GM21423 (cell line): ENCODE data around the gene MUC13.
A peak's percentile ranks its signal among the peaks of the same experiment; 100 is the strongest.

ENCODE experiments used
- ATAC-seq: cut with Tn5 transposase; IDR thresholded peaks from one replicate; pipeline ENCODE4 v1.9.1; 2021; ENCODE audit warnings: mild to moderate bottlenecking, moderate library complexity; ENCODE audit not compliant: unreplicated experiment

MUC13 gene

DNA sequence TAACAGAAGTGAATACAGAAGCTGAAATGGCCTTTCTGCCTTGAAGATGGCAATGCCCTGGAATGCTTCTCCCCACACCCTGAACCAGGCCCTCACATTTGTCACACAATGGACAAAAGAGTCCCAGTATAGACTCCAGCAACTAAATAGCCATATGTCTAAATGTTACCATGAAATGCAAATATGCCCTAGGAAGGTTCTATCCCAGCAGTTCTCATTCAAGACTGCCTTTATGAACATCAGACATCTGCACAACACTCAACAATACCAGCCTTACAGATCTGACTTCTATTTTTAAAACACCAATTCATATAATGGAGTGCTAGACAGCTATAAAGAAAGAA is 55.2 kb downstream of the MUC13 start:
- peak; percentile 13 for ATAC-seq

DNA sequence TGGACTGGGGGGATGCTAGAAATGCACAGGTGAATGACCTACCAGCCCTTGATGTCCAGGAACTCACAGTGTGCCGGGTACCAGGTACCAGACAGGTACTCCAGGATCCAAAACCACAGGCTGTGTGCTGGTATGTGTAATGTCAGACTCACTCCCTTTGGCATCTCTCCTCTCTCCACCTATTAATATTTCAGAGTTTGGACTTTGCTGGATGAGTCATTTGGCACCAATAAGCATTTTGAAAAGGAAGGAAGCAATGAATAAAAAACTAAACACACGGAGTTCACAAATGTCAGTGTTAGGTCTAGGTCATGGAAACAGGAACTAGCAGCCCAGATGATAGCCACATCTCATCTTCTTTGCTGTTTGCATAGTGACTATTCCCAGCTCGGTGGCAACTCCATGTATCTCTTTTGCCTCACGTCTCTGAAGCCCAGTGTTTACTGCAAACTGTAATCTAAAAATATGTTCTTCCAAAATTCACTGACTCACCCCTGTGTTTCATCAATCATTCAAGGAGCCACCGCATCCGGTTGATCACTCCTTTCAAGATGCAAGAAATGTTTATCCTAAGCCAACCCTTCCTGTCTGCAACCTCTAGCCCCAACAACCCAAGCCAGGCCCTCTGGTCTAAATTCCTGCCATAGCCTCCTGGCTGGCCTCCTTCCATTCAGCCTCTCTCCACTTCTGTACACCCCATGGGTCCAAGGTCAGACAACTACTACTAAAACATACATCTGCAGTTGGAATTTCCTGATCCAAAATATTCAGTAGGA is 55.8 kb downstream of the MUC13 start:
- peak; percentile 53 for ATAC-seq

DNA sequence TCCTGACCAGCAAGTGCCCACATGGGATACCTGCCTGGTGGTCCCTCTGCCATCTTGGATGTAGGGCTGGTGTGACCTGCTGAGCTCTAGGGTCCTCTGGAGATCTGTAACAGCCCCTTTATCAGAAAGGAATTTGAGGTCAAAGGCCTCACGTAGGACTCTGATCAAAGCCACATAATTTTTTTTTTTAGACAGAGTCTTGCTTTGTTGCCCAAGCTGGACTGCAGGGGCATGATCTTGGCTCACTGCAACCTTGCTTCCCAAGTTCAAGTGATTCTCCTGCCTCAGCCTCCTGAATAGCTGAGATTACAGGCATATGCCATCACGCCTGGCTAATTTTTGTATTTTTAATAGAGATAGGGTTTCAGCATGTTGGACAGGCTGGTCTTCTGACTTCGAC is 56.9 kb downstream of the MUC13 start:
- no peak for ATAC-seq

DNA sequence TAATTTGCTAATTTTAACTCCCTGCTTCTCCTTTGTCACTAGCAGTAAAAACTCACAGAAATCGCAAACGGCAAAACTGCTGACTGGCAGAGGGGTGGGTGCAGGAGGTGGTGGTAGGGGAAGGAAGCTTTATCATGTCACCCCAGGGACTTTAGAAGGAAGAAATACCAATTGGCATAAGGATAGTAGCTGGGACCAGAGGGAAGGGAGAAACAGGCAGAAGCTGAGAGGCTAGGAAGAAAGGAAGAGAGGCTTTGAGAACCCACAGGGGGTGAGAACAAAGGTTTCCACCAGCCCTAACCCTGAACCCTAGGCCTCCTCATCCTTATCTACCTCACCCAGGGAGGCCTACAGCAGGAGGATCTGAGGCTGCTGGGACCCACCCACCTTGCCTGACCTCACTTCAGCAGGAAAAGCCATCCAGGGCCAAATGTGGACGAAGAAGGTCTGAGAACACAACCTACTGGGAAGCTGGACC is 58.1 kb downstream of the MUC13 start:
- no peak for ATAC-seq

DNA sequence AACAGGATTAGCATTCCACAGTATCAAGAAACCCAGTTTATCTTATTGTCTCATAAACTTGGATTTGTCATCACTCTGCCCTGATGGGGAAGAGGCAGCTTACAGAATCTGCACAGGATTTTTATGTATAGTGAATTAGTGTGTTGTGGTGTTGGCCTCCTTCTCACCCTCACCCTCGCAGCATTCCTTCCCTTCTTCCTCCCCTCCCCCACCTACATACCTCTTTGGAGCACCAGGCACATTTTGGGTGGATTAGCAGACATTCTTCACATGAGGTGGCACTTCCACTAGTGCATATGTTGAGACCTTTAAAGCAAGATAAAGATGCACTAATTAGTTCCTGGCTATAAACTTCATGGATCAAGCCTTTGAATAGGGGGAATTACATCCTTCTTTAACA is 61.3 kb downstream of the MUC13 start:
- no peak for ATAC-seq

DNA sequence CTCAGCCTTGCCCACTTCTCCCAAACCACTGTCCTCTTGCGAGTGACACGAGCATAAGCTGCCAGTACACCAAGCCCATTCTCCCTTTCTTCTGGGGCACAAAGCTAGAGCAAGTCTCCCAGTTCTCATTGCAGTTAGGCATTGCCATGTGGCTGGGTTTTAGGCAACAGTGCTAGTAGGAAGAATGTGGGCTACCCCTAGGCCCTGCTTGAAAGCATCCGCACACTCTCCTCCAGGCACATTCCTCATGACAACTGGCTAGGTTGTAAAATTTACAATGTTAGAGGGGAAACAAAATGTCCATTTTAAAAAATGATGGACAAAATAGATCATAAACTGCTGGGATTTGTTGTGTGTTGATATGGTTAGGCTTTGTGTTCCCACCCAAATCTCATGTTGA is 67.0 kb downstream of the MUC13 start:
- ATAC-seq = no peak

DNA sequence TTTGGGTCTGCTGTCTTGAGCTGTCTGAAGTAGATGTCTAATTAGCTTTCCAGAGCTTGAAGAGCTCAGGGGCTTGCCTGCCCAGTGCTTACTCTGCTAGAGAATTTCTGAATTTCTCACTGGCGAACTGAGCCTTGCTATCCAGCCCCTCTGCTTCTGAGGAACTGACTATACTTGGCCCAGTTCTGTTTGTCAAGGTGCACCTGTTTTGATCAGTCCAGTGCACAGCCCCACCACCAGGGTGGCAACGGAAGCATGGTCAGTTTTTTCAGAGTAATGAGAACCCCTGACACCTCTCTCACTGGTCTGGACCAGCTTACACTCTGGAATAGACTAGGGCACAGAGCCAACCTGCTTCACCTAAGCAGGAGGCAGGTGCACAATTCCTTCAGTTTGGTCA is 72.5 kb downstream of the MUC13 start:
- ATAC-seq = no peak

DNA sequence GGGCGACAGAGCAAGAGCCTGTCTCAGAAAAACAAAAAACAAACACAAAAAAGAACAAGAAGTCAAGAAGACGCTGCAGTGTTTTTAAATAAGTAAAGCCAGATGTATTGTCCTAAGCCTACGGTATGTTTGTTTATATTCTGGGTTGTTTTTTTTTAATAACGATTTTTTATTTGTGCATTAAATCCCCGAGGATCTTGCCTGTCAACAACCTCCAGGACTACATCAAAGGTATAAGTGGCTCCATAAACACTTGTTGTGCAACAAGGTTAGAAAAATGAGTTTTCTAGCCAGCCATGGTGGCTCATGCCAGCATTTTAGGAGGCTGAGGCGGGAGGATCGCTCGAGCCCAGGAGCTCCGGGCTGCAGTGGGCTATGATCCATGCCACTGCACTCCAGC is 73.5 kb downstream of the MUC13 start:
- ATAC-seq = no peak

DNA sequence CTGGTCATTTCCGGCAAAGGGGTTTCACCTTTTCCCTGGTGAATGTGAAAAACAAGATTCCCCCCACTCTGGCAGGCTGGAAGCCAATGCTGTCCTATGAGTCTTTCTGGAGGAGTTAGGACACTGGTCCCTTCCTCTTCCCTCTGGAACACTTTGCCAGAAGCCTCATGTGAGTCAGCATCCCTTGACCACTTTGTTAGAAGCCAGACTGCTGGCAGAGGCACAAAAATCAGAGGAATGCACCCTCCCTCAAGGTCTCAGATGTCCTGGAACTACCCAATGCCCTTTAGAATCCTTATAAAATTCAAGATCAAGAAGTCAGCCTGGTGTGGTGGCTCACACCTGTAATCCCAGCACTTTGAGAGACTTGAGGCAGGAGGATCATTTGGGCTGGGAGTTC is 74.0 kb downstream of the MUC13 start:
- ATAC-seq = no peak

DNA sequence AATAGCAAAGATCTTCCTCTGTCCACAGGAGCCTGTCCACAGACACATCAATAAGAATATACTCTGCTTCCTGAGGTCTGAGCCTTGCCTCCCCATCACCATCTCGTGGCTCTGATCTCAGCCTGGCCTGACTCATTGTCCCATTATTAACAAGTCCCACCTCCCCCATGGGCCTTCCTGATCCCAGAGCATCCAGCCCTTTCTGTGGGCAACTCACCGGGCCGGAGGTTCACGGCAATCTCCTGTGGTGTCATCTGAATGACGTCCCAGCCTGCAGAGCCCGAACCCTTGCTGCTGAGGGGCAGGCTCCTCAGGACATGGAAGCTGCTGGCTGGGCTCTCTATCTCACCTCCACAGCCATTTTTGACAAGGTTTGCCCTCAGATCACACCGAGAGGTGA is 75.5 kb downstream of the MUC13 start:
- ATAC-seq = no peak

DNA sequence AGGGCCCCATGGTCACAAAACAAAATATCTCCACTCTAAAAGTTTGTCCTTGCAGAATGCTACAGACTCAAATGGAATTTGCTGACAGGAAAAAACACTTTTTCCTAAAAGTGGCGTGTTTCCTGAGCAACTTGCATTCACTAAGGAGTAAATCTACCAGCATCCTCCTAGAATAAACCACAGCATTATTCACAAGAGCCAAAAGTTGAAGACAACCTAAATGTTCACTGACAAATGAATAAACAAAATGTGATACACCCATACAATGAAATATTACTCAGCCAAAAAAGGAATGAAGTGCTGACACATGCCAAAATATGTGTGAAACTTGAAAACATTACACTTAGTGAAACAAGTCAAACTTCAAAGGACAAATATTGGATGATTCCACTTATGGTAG is 76.3 kb downstream of the MUC13 start:
- ATAC-seq = no peak

DNA sequence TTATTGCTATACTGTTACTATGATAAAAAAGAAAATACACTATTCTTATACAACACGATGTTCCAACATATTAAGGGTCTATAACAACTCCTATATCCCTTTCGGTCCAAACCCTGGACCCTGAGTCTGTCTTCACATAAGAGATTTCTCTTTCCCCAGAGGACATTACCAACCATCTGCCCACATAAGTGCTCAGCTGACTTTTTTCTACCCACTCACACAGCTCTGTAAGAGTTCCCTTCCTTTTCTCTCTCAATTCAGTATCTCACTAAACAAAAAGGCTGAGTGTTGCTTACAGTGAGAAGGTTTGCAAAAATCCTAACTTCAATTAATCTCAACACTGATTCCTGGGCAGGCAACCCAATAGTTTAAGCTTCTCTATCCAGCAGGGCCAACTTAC is 77.9 kb downstream of the MUC13 start:
- no peak for ATAC-seq
